ENCODE measurements around the gene CPNE1. TPM values are rescaled to one million over a fixed set of nuclear protein-coding genes. Genes with fewer than 3 reads are reported as not detected.

CPNE1 gene
- total RNA-seq, 1 experiment from 2014 or later: 333 TPM

DNA sequence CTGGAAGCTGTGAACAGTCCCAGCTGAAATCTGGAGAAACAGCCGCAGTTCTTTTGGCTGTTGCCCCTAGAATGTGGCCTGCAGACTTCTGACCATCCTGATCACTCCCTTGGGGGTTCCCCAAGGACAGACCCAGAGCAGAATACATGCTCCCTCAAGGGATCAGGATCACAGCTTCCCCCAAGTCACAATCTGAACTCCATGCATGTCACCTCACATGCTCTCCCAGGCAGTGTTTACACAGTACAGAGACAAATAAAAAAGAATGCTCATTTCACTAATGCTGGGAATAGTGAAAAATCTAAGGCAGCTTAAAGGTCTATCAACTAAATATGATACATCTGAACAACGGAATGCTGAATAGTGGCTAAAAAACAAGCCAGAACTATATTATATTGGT lies 28.6 kb downstream of the CPNE1 start:
- H3K9me2 ChIP-seq (ENCODE audit: insufficient read depth): no peaks in the 10 kb centered on the region
- peaks cover 7% of the 10 kb centered on the region; the same call in 1 of the 2 replicates for H4K20me1 ChIP-seq (ENCODE audit: insufficient read depth)
- RAD21 ChIA-PET (ENCODE audit: low non-redundant PET in 1 of 2, low total read pairs in 2 of 2, uncharacterized antibody in 2 of 2, unreplicated experiment in 2 of 2): no interaction called here
- H3K27me3 ChIP-seq (ENCODE audit: insufficient read depth, low read length): no peaks in the 10 kb centered on the region
- no peak overlapping the region for H3K4me3 ChIP-seq (replicated peaks in 1 of 2; ENCODE audit: low read depth in 1 of 2, low read length in 2 of 2)
- H3K79me2 ChIP-seq (ENCODE audit: insufficient read depth, low read length): peaks cover 69% of the 10 kb centered on the region
- CTCF ChIA-PET: no interaction called here
- H3K4me1 ChIP-seq (ENCODE audit: control insufficient read depth in 1 of 2, insufficient read depth in 2 of 2, low read length in 2 of 2): no peaks in the 10 kb centered on the region
- H3K9me3 ChIP-seq (ENCODE audit: control insufficient read depth in 1 of 2, insufficient read depth in 1 of 2, low read depth in 1 of 2, low read length in 2 of 2): no peaks in the 10 kb centered on the region
- no peak overlapping the region for H3K9ac ChIP-seq (ENCODE audit: low read length)
- intact Hi-C loops (cut with micrococcal nuclease): no loop called here
- DNase-seq (ENCODE audit: low read depth, low spot score) (no peak), ATAC-seq (no peak)
- H3K36me3 ChIP-seq (ENCODE audit: control insufficient read depth in 1 of 2, insufficient read depth in 2 of 2, low read length in 2 of 2): peaks cover 4 to 13% of the 10 kb centered on the region in 2 experiments; a peak in 3 of 4 replicates
- H3K4me2 ChIP-seq (ENCODE audit: low read length): no peak overlapping the region
- H2AFZ ChIP-seq (ENCODE audit: low read depth, low read length, poor library complexity, severe bottlenecking): no peak overlapping the region
- BruUV-seq (replicated peaks): no TSS peak
- H3K27ac ChIP-seq (ENCODE audit: low read depth, low read length): no peak overlapping the region
- TF ChIP-seq ELF1 (IDR thresholded peaks at IDR 0.05; ENCODE audit: borderline replicate concordance, low read depth) (no peak), POLR2A (IDR thresholded peaks at IDR 0.05; ENCODE audit: borderline replicate concordance, extremely low read depth, insufficient read depth, insufficient read length) (no peak), ZNF274 (IDR thresholded peaks at IDR 0.05; ENCODE audit: low read depth, low read length) (no peak), SIN3A (IDR thresholded peaks at IDR 0.05; ENCODE audit: low read depth) (no peak), RAD21 (IDR thresholded peaks at IDR 0.05; ENCODE audit: low read depth) (no peak), TCF7L2 (IDR thresholded peaks at IDR 0.05; ENCODE audit: borderline replicate concordance, extremely low read depth, insufficient read depth, insufficient read length) (no peak), YY1 (IDR thresholded peaks at IDR 0.05; ENCODE audit: extremely low read depth, insufficient replicate concordance, low read depth, low read length) (no peak), POLR2AphosphoS5 (IDR thresholded peaks at IDR 0.05; ENCODE audit: low read depth, low read length) (no peak), SRF (IDR thresholded peaks at IDR 0.05; ENCODE audit: low read depth) (no peak), EGR1 (IDR thresholded peaks at IDR 0.05; ENCODE audit: low read depth) (no peak), CEBPB (IDR thresholded peaks at IDR 0.05; ENCODE audit: low read depth) (no peak), SP1 (IDR thresholded peaks at IDR 0.05; ENCODE audit: low read depth) (no peak)
- TF ChIP-seq, protein P1, sequence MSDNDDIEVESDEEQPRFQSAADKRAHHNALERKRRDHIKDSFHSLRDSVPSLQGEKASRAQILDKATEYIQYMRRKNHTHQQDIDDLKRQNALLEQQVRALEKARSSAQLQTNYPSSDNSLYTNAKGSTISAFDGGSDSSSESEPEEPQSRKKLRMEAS (IDR thresholded peaks at IDR 0.05): no peak
- TF ChIP-seq, protein P2, sequence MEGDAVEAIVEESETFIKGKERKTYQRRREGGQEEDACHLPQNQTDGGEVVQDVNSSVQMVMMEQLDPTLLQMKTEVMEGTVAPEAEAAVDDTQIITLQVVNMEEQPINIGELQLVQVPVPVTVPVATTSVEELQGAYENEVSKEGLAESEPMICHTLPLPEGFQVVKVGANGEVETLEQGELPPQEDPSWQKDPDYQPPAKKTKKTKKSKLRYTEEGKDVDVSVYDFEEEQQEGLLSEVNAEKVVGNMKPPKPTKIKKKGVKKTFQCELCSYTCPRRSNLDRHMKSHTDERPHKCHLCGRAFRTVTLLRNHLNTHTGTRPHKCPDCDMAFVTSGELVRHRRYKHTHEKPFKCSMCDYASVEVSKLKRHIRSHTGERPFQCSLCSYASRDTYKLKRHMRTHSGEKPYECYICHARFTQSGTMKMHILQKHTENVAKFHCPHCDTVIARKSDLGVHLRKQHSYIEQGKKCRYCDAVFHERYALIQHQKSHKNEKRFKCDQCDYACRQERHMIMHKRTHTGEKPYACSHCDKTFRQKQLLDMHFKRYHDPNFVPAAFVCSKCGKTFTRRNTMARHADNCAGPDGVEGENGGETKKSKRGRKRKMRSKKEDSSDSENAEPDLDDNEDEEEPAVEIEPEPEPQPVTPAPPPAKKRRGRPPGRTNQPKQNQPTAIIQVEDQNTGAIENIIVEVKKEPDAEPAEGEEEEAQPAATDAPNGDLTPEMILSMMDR (IDR thresholded peaks at IDR 0.05 in 2 of 3, conservative IDR thresholded peaks at IDR 0.05 in 1 of 3; ENCODE audit: borderline replicate concordance in 1 of 3, insufficient read depth in 1 of 3, low read depth in 2 of 3, low read length in 2 of 3): no peak
- TF ChIP-seq, protein P3, sequence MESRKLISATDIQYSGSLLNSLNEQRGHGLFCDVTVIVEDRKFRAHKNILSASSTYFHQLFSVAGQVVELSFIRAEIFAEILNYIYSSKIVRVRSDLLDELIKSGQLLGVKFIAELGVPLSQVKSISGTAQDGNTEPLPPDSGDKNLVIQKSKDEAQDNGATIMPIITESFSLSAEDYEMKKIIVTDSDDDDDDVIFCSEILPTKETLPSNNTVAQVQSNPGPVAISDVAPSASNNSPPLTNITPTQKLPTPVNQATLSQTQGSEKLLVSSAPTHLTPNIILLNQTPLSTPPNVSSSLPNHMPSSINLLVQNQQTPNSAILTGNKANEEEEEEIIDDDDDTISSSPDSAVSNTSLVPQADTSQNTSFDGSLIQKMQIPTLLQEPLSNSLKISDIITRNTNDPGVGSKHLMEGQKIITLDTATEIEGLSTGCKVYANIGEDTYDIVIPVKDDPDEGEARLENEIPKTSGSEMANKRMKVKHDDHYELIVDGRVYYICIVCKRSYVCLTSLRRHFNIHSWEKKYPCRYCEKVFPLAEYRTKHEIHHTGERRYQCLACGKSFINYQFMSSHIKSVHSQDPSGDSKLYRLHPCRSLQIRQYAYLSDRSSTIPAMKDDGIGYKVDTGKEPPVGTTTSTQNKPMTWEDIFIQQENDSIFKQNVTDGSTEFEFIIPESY (IDR thresholded peaks at IDR 0.05; ENCODE audit: extremely low read depth, insufficient replicate concordance, low read length): no peak
- TF ChIP-seq, protein P4, sequence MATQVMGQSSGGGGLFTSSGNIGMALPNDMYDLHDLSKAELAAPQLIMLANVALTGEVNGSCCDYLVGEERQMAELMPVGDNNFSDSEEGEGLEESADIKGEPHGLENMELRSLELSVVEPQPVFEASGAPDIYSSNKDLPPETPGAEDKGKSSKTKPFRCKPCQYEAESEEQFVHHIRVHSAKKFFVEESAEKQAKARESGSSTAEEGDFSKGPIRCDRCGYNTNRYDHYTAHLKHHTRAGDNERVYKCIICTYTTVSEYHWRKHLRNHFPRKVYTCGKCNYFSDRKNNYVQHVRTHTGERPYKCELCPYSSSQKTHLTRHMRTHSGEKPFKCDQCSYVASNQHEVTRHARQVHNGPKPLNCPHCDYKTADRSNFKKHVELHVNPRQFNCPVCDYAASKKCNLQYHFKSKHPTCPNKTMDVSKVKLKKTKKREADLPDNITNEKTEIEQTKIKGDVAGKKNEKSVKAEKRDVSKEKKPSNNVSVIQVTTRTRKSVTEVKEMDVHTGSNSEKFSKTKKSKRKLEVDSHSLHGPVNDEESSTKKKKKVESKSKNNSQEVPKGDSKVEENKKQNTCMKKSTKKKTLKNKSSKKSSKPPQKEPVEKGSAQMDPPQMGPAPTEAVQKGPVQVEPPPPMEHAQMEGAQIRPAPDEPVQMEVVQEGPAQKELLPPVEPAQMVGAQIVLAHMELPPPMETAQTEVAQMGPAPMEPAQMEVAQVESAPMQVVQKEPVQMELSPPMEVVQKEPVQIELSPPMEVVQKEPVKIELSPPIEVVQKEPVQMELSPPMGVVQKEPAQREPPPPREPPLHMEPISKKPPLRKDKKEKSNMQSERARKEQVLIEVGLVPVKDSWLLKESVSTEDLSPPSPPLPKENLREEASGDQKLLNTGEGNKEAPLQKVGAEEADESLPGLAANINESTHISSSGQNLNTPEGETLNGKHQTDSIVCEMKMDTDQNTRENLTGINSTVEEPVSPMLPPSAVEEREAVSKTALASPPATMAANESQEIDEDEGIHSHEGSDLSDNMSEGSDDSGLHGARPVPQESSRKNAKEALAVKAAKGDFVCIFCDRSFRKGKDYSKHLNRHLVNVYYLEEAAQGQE (IDR thresholded peaks at IDR 0.05; ENCODE audit: low read depth): no peak
- TF ChIP-seq, protein P5, sequence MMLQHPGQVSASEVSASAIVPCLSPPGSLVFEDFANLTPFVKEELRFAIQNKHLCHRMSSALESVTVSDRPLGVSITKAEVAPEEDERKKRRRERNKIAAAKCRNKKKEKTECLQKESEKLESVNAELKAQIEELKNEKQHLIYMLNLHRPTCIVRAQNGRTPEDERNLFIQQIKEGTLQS (IDR thresholded peaks at IDR 0.05): no peak
- POLR2A ChIA-PET: no interaction called here

All from HCT116 (cell line).